Thoracic aorta (tissue), 2 donors: ENCODE results near the gene OTOP3. TPM values are rescaled to one million over a fixed set of nuclear protein-coding genes. Genes with fewer than 3 reads are reported as not detected.

Experiments used
- ATAC-seq: fragments of 150-250 bp; one replicate; pipeline ENCODE4 v1.8.0; 2017; ENCODE audit warnings: low read depth; ENCODE audit not compliant: insufficient number of reproducible peaks, low FRiP score
- DNase-seq: peaks from one replicate; pipeline ENCODE4 v3.0.0-alpha.2; 2020; ENCODE audit warnings: low spot score
- H3K27ac ChIP-seq, 2 donors: fragments of 200-600 bp; sonication (generic); 1 replicate in 1 of 2; 2 replicates in 1 of 2; pipeline ENCODE4 v1.5.1; 2016; ENCODE audit warnings: mild to moderate bottlenecking in 2 of 2, moderate library complexity in 2 of 2
- H3K27me3 ChIP-seq: fragments of 200-600 bp; sonication (generic); replicated peaks from 2 replicates; pipeline ENCODE4 v1.6.0; 2016; ENCODE audit warnings: mild to moderate bottlenecking; ENCODE audit not compliant: insufficient read depth
- H3K36me3 ChIP-seq: fragments of 200-600 bp; sonication (generic); one replicate; pipeline ENCODE4 v1.5.1; 2016
- H3K4me1 ChIP-seq, 2 donors: fragments of 200-600 bp; sonication (generic); 1 replicate in 1 of 2; 2 replicates in 1 of 2; pipeline versions ENCODE4 v1.5.1 to v1.6.0; 2016; ENCODE audit warnings: low read depth in 2 of 2, mild to moderate bottlenecking in 1 of 2; ENCODE audit not compliant: control insufficient read depth in 1 of 2
- H3K4me3 ChIP-seq: fragments of 200-600 bp; sonication (generic); 2 replicates; pipeline ENCODE4 v1.5.1; 2016; ENCODE audit warnings: mild to moderate bottlenecking
- H3K9me3 ChIP-seq: fragments of 200-600 bp; sonication (generic); 2 replicates; pipeline ENCODE4 v1.5.1; 2016
- total RNA-seq, 2 donors: library from RNA; depleted of rRNA; stranded (reverse); fragments of >200 nt; gene quantifications; one replicate each; pipeline versions ENCODE4 v1.1.0 to v1.2.3, GENCODE V29; 2016
- TF ChIP-seq, protein P1 (sequence below): fragments of 200-600 bp; sonication (generic); IDR thresholded peaks from one replicate; pipeline ENCODE4 v1.5.1; 2019; ENCODE audit warnings: antibody characterized with exemption

The OTOP3 gene
- total RNA-seq, 2 donors from 2014 or later = not detected

DNA sequence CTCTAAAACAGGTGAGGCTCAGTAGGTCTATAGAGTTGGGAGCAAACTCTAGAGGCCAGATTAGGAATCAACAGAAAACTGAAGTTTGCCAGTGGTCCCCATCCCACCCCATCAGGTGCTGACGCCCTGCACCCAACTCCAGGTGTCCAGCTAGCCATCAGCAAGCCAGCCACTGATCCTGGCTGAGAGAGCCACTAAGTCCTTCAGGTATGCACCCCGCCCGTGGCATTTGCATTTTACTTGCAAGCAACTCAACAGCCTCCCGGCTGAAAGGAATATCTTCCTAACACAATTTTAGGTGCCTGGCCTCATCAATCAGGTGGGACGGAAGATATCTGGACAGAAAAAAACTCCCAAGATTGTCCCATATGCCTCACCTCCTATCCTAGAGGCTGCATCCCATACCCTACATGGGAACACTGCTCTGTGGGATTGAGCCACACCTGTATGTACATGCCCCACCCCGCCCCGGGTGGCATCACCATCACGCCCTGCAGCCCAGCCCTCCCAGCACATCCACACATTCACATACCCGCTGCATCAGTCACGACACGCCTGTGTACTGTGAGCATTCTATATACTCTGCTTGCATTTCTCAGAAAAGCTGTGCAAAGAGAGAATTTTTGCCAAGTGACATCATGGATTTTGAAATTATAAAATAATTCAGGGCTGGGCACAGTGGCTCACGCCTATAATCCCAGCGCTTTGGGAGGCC is 8.3 kb downstream of the OTOP3 start:
- H3K27me3 ChIP-seq = no peaks in the 10 kb centered on the region

DNA sequence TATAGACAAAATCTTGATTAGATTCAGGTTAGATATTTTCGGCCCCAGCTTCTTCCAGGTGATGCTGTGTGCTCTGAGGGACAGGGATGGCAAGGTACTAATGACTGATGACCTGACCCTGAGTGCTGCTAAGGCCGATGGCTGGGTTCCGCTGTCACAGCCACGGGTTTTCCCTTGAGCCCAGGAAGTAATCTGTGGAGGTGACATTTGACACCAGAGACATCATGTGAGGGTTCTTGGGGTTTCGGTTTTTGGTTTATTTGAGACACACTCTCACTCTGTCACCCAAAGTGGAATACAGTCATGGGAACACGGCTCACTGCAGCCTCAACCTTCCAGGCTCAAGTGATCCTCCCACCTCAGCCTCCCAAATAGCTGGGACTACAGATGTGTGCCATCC is 9.8 kb downstream of the OTOP3 start:
- Histone ChIP-seq H3K4me1 (no peaks in the 10 kb centered on the region), H3K27me3 (no peaks in the 10 kb centered on the region), H3K36me3 (no peaks in the 10 kb centered on the region), H3K27ac (no peak overlapping the region), H3K4me3 (no peak overlapping the region), H3K9me3 (no peaks in the 10 kb centered on the region)
- DNase-seq (no peak), ATAC-seq (no peak)
- TF ChIP-seq, protein P1, sequence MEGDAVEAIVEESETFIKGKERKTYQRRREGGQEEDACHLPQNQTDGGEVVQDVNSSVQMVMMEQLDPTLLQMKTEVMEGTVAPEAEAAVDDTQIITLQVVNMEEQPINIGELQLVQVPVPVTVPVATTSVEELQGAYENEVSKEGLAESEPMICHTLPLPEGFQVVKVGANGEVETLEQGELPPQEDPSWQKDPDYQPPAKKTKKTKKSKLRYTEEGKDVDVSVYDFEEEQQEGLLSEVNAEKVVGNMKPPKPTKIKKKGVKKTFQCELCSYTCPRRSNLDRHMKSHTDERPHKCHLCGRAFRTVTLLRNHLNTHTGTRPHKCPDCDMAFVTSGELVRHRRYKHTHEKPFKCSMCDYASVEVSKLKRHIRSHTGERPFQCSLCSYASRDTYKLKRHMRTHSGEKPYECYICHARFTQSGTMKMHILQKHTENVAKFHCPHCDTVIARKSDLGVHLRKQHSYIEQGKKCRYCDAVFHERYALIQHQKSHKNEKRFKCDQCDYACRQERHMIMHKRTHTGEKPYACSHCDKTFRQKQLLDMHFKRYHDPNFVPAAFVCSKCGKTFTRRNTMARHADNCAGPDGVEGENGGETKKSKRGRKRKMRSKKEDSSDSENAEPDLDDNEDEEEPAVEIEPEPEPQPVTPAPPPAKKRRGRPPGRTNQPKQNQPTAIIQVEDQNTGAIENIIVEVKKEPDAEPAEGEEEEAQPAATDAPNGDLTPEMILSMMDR = no peak

More for the DNA sequence above, 8.3 kb downstream of the OTOP3 start:
- H3K36me3 ChIP-seq = no peaks in the 10 kb centered on the region
- no peak overlapping the region for H3K27ac ChIP-seq
- H3K4me1 ChIP-seq = no peaks in the 10 kb centered on the region
- TF ChIP-seq, protein P1 = no peak
- ATAC-seq (no peak), DNase-seq (no peak)
- no peaks in the 10 kb centered on the region for H3K9me3 ChIP-seq
- no peak overlapping the region for H3K4me3 ChIP-seq

DNA sequence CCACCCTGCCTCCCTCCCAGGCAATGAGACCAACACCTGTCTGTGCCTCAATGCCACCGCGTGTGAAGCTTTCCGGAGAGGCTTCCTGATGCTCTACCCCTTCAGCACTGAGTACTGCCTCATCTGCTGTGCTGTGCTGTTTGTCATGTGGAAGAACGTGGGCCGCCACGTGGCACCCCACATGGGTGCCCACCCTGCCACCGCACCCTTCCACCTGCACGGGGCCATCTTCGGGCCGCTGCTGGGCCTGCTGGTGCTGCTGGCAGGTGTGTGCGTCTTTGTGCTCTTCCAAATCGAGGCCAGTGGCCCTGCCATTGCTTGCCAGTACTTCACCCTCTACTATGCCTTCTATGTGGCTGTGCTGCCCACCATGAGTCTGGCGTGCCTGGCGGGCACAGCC is 10.9 kb downstream of the OTOP3 start:
- DNase-seq (no peak), ATAC-seq (no peak)
- Histone ChIP-seq H3K27me3 (no peaks in the 10 kb centered on the region), H3K9me3 (no peaks in the 10 kb centered on the region), H3K4me3 (no peak overlapping the region), H3K4me1 (no peaks in the 10 kb centered on the region), H3K27ac (no peak overlapping the region), H3K36me3 (no peaks in the 10 kb centered on the region)
- TF ChIP-seq, protein P1 = no peak

DNA sequence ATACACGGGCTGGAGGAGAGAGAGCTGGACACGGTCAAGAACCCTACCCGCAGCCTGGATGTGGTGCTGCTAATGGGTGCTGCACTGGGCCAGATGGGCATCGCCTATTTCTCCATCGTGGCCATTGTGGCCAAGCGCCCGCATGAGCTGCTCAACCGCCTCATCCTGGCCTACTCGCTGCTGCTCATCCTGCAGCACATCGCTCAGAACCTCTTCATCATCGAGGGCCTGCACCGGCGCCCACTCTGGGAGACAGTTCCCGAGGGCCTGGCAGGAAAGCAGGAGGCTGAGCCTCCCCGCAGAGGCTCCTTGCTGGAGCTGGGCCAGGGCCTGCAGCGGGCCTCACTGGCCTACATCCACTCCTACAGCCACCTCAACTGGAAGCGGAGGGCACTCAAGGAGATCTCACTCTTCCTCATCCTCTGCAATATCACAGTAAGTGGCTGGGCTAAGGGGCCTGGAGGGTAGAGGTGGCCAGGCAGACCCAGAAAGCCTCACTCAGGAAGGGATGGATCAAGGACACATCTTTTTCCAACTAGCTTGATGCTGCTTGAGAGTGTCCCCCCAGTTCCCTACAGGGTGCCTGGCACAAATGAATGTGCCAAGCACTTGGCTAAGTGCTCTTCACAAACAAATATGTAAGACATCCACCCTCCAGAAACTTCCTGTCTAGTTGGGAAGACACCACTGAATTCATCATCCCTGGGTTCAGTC is 11.5 kb downstream of the OTOP3 start:
- no peaks in the 10 kb centered on the region for H3K4me1 ChIP-seq
- ATAC-seq (no peak), DNase-seq (no peak)
- H3K9me3 ChIP-seq = no peaks in the 10 kb centered on the region
- no peaks in the 10 kb centered on the region for H3K36me3 ChIP-seq
- no peaks in the 10 kb centered on the region for H3K27me3 ChIP-seq
- no peak overlapping the region for H3K27ac ChIP-seq
- no peak overlapping the region for H3K4me3 ChIP-seq
- TF ChIP-seq, protein P1 = no peak

DNA sequence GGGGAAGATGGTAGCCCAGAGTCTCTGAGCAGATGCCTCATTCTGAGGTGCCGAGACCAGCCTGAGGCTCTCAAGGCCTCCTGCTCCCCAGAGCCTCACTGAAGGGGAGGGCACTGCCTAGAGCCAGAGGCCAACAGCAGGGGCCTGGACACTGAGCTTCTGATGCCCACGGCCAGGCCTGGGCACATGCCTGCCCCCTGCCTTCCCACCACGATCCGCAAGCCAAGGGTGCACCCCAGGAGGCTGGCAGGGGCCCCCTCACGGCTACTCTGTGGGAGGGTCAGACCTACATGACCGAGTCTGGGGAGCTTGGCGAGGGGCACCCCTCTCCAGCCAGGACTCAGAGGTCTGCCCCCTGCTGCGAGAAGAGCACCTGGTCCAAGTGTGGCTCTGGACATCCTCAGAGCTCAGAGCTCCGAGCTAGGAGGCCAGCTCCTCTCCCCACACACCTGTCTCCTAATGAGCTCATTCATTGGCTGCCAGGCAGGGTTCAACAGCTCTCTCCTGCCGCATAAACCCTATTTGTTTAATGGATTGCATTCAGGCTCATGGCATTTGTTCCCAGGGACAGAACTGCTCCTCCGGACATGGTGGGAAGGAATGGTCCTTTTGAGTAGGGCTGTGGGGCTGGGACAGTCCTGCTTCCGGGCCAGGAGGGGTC is 13.9 kb downstream of the OTOP3 start:
- ATAC-seq (no peak), DNase-seq (no peak)
- no peak overlapping the region for H3K4me3 ChIP-seq
- TF ChIP-seq, protein P1 = no peak
- H3K27me3 ChIP-seq = no peaks in the 10 kb centered on the region
- H3K36me3 ChIP-seq = no peaks in the 10 kb centered on the region
- no peaks in the 10 kb centered on the region for H3K4me1 ChIP-seq
- H3K9me3 ChIP-seq = no peaks in the 10 kb centered on the region
- no peak overlapping the region for H3K27ac ChIP-seq
